Mucosa of descending colon (tissue), 3 donors: Measurements from ENCODE around the gene SOX6. TPM values are rescaled to one million over a fixed set of nuclear protein-coding genes. Genes with fewer than 3 reads are reported as not detected.

Experiments used
- ATAC-seq: fragments of 200-7000 bp; cut with Tn5 transposase; one replicate; pipeline ENCODE4 v1.9.1; 2020; ENCODE audit warnings: mild to moderate bottlenecking, moderate library complexity
- DNase-seq, 3 donors: peaks; one replicate each; pipeline ENCODE4 v3.0.0-alpha.2; 2020
- H3K36me3 ChIP-seq: fragments of 200-600 bp; one replicate; pipeline ENCODE4 v1.8.0; 2021; ENCODE audit warnings: low read depth, mild to moderate bottlenecking
- H3K4me1 ChIP-seq: fragments of 200-600 bp; one replicate; pipeline ENCODE4 v1.8.0; 2021; ENCODE audit warnings: low read depth, mild to moderate bottlenecking
- H3K4me3 ChIP-seq: fragments of 200-600 bp; one replicate; pipeline ENCODE4 v1.8.0; 2021; ENCODE audit warnings: mild to moderate bottlenecking
- H3K9me3 ChIP-seq: fragments of 200-600 bp; one replicate; pipeline ENCODE4 v1.8.0; 2021; ENCODE audit warnings: mild to moderate bottlenecking
- intact Hi-C, 2 donors: fragments of 100-400 bp; cut with DNase I in 1 of 2; cut with micrococcal nuclease in 1 of 2; formaldehyde crosslinking; loops; one replicate each; pipeline versions ENCODE4 v1.11.0 to v1.11.1; 2022; cut with DNase I, micrococcal nuclease
- total RNA-seq, 3 donors: library from RNA; stranded (reverse); fragmentation: NEBNext Ultra II Directional in 2 of 3; extraction: Animal tissue kit (Norgen Biotek cat#: 25700) in 2 of 3; gene quantifications; one replicate each; pipeline versions ENCODE4 v1.2.1 to v1.2.4, GENCODE V29; 2021 to 2023
- TF ChIP-seq, protein P1 (sequence below): fragments of 200-600 bp; IDR thresholded peaks from one replicate; pipeline ENCODE4 v1.8.0; 2022; ENCODE audit warnings: antibody characterized with exemption, mild to moderate bottlenecking
- donor health status: DM: no; HTN: no; CAD: no; lungs with moderate emphysema.
- donor health status: DM: no; HTN: no; CAD: no.
- donor health status: DM: no; HTN: yes; CAD: no.

The SOX6 gene
- total RNA-seq, 3 donors from 2014 or later, result 5.8 to 6.5 (median 6.0) TPM

DNA sequence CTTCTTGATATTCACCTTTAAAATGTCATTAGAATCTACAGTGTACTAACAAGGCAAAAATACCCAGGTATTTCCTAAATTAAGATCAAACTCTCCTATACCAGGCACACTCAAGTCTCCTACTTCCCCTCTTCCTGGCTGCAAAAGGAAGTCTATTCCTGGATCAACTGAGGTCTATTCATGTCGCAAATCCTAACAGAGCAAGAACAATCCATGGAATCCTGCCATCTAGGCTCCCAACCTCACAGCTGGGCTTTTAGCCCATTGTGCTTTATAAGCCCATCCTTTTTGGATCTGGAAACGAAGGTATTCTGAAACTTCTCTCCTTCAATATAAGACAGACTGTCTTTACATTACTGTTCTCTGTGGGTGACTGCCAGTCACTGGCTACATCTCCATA, 161.8 kb downstream of the SOX6 start:
- TF ChIP-seq, protein P1, sequence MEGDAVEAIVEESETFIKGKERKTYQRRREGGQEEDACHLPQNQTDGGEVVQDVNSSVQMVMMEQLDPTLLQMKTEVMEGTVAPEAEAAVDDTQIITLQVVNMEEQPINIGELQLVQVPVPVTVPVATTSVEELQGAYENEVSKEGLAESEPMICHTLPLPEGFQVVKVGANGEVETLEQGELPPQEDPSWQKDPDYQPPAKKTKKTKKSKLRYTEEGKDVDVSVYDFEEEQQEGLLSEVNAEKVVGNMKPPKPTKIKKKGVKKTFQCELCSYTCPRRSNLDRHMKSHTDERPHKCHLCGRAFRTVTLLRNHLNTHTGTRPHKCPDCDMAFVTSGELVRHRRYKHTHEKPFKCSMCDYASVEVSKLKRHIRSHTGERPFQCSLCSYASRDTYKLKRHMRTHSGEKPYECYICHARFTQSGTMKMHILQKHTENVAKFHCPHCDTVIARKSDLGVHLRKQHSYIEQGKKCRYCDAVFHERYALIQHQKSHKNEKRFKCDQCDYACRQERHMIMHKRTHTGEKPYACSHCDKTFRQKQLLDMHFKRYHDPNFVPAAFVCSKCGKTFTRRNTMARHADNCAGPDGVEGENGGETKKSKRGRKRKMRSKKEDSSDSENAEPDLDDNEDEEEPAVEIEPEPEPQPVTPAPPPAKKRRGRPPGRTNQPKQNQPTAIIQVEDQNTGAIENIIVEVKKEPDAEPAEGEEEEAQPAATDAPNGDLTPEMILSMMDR, result no peak
- H3K9me3 ChIP-seq, result no peaks in the 10 kb centered on the region
- H3K36me3 ChIP-seq, result no peaks in the 10 kb centered on the region
- DNase-seq (no peak), ATAC-seq (no peak)
- no peak overlapping the region for H3K4me3 ChIP-seq
- intact Hi-C loops, result no loop called here
- no peaks in the 10 kb centered on the region for H3K4me1 ChIP-seq

DNA sequence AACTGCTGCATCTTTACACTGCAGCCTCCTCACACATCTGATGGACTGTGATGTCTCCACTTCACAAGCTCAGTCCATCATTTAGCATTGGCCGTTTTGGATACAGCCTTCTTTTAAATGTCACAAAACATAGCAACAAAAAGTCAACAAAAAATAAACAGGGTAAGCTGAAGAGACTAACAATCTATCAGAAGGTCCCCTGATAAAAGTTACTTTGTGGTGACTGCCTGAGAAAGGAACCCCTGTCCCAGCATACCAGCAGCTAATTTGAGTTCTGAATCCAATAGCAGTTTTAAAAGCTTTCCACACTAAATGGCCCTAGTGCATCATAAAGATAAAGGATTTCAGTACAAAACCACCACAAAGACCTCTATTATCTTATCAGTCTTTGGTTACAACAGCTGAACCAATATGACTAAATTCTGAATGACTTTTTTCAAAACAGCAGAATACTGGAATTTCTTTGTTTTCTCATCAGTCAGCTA, 162.4 kb downstream of the SOX6 start:
- no peak overlapping the region for H3K4me3 ChIP-seq
- intact Hi-C loops, result no loop called here
- no peaks in the 10 kb centered on the region for H3K36me3 ChIP-seq
- ATAC-seq (no peak), DNase-seq (no peak)
- TF ChIP-seq, protein P1, result no peak
- H3K9me3 ChIP-seq, result no peaks in the 10 kb centered on the region
- no peaks in the 10 kb centered on the region for H3K4me1 ChIP-seq

DNA sequence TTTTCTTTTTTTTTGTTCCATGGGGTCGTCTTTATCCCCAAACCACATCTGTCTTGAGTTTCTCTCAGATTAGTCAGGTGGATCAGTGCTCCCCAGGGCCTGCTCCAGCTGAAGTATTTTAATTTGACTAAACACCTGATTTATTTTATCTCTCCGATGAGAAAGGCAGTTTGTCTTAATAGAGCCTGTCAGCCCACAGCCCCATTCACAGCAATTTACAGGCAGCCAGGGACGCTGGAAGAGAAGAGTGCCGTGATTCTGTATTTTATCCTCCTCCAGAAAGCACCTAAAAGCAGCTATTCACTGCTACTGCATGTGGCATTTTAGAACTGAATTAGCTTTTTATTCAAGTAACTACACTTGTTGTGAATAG, 164.5 kb downstream of the SOX6 start:
- TF ChIP-seq, protein P1, result no peak
- intact Hi-C loops, result no loop called here
- H3K9me3 ChIP-seq, result no peaks in the 10 kb centered on the region
- H3K4me3 ChIP-seq, result no peak overlapping the region
- H3K4me1 ChIP-seq, result no peaks in the 10 kb centered on the region
- no peak for ATAC-seq
- DNase-seq, result no peak
- H3K36me3 ChIP-seq, result no peaks in the 10 kb centered on the region

DNA sequence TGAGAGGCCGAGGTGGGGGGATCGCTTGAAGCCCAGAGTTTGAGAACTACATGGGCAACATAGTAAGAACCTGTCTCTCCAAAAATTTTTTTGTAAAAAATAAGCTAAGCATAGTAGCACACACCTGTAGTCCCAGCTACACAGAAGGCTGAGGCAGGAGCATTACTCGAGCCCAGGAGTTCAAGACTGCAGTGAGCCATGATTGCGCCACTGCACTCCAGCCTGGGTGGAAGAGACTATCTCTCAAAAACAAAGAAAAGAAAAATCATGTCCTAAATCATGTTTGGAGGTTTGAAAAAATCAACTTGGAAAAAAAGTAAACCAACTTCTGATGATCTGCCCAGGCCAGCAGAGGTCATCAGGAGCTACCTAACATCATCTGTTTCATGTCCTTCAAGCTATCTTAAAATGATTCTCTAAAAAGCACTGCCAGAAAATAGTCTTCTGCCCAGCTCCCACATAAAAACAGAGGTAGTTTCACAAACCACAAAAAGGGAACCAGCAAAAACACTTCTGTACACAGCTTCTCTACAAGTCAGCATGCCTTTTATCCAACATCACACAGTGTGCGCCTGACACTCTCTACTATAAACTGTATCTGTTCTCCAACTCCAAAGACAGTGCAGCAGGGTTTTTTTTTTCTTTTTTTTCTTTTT, 165.0 kb downstream of the SOX6 start:
- DNase-seq (peak in 1 of 3 donors; percentile 10), ATAC-seq (no peak)
- H3K36me3 ChIP-seq, result no peaks in the 10 kb centered on the region
- intact Hi-C loops, result no loop called here
- H3K4me3 ChIP-seq, result no peak overlapping the region
- no peaks in the 10 kb centered on the region for H3K4me1 ChIP-seq
- TF ChIP-seq, protein P1, result no peak
- no peaks in the 10 kb centered on the region for H3K9me3 ChIP-seq

DNA sequence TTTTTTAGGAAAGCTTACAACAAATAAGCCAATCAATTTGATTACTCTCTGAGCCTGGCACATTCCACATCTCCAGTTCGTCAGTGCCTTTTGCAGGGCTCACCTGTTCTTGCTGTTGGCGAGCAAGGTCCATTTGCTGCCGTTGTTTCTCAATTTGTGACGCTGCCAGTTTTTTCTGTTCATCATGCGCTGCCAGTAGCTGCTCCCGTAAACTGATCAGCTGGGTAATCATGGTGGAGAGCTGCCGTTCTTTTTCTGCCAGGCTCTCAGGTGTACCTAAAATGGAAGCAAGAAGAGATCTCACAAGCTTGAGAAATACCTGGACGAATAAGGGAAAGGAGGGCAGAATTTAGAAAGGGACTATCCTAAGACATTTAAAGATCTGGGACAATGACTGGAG, 169.7 kb downstream of the SOX6 start:
- Histone ChIP-seq H3K4me1 (no peaks in the 10 kb centered on the region), H3K9me3 (no peaks in the 10 kb centered on the region), H3K4me3 (no peak overlapping the region), H3K36me3 (no peaks in the 10 kb centered on the region)
- ATAC-seq, result peak; percentile 41
- TF ChIP-seq, protein P1, result no peak
- peak in 1 of 3 donors; percentile 16 for DNase-seq
- intact Hi-C loops, result no loop called here
